Measurements from ENCODE around the gene PARD6G.

DNA sequence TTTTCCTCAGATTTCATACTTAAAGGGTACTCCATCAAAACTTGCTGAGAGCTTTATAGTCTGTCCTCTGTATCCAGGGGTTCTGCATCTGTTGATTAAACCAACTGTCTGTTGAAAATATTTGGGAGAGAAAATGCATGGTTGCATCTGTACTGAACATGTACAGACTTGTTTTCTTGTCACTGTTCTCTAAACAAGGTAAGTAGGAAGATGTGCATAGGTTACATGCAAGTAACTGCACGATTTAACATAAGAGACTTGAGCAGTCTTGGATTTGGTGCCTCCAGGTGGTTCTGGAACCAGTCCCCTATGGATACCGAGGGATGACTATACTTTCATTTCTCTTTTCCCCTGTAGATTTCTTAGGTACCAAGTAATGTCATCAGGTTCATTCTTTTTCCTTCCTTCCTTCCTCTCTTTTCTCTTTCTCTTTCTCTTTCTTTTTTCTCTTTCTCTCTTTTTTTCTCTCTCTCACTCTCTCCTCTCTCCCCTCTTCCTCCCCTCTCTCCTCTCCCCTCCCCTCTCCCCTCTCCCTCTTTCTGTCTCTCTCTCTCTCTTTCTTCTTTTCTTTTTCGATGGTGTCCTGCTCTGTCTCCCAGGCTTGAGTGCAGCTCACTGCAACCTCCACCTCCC lies 115.0 kb downstream of the PARD6G start:
- TF ChIP-seq, protein P1, sequence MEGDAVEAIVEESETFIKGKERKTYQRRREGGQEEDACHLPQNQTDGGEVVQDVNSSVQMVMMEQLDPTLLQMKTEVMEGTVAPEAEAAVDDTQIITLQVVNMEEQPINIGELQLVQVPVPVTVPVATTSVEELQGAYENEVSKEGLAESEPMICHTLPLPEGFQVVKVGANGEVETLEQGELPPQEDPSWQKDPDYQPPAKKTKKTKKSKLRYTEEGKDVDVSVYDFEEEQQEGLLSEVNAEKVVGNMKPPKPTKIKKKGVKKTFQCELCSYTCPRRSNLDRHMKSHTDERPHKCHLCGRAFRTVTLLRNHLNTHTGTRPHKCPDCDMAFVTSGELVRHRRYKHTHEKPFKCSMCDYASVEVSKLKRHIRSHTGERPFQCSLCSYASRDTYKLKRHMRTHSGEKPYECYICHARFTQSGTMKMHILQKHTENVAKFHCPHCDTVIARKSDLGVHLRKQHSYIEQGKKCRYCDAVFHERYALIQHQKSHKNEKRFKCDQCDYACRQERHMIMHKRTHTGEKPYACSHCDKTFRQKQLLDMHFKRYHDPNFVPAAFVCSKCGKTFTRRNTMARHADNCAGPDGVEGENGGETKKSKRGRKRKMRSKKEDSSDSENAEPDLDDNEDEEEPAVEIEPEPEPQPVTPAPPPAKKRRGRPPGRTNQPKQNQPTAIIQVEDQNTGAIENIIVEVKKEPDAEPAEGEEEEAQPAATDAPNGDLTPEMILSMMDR (IDR thresholded peaks at IDR 0.05; ENCODE audit: low read depth, low read length, poor library complexity, severe bottlenecking): no peak
- no peak for TF ChIP-seq EZH2phosphoT487 (IDR thresholded peaks at IDR 0.05; ENCODE audit: borderline replicate concordance, low read length)
